CD4-positive, alpha-beta T cell treated with Interleukin-12 subunit alpha and Interleukin-12 subunit beta, for 1 hour (primary cell): ENCODE results near the gene EDN2.

Source experiments
- DNase-seq: peaks from one replicate; pipeline ENCODE4 v3.0.0-alpha.2; 2020

EDN2 gene

DNA sequence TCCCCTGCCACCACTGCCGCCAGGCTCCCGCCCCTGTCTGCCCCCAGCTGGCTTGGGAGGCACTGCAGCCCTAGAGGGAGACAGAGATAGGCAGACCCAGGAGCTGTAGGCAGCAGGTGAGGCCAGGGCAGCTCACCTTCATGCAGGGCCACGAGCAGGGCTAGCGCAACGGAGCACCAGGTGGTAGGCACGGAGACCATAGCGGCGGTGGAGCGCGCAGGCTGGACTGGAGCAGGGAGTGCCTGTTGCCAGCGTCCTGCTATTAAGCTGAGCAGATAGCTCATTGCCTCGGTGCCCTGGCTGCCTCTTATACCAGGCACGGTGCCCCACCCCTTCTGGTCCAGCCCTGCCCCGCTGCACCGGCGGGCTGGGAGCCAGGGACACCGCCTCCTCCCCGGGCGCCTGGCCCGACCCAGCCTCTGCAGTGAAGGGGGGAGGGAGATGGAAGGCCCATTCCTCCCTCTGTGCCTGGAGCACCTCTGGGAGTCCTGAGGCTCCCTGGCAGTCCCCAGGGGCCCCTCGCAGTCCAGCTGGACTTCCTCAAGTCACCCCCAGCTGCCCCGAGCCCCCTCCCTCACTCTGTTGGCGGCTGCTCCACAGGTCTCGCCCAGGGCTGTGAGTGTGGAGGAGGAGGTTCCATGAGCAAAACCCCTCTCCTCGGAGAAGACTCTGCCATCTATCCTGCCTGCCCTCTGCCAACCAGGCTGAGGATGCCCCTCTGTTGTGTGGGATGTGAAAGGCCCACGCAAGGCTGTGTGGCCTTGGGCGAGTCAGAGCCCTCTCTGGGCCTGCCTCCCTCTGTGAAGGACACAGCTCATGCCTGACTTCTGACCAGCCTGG, at the start of gene EDN2:
TSS of gene EDN2 (minus strand) at position 282 of the 840 bp plus-strand sequence. CDS start at position 200, 82 bp downstream.
- DNase-seq = no peak

DNA sequence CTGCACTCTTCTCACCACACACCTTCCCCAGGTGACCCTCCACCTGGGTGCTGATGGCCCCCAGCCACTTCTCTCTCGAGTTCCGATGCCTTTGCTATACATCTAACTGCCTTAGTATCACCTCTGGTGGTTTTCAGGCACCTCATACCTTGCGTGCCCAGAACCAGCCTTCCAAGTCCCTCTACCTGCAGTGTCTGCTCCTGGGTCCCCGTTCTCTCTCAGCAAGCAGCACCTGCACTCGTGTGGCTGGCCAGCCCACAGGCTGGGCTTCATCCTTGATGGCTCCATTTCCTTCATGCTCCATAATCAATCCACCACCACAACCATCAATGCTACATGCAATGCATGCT, 49.2 kb upstream of the EDN2 start:
- DNase-seq = no peak

DNA sequence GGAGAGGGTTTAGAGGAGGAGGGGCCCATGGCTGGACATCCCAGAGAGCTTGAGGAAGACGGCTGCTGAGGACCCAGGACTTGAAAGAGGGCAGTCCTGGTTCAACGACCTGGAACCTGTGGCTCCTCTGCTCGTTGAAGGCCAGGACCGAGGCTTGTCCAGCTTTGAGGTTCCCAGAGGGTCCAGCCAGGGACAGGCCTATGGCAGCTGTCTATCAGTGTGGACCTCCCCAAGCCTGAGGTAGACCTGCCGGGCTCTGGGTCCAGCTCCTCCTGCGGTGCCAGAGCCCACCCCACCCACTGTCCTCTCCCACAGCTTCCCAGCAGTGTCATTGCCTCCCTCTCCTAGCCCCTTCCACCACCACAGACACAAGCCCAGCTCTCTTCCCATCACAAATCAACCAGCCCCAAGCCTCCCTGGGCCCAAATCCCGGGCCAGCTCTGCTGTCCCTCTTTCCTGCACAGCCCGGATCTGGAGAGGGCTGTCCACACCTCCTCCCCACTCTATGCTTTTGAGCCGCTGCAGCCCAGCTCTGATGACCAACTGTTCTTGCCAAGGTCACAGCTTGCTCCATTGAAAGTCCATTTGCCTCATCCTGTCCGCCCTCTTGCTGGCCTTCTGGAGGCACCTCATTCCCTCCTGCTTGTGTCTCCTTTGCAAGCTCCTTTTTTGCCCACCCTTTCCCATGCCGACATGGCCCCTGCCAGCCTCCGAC, 48.7 kb upstream of the EDN2 start:
- no peak for DNase-seq

DNA sequence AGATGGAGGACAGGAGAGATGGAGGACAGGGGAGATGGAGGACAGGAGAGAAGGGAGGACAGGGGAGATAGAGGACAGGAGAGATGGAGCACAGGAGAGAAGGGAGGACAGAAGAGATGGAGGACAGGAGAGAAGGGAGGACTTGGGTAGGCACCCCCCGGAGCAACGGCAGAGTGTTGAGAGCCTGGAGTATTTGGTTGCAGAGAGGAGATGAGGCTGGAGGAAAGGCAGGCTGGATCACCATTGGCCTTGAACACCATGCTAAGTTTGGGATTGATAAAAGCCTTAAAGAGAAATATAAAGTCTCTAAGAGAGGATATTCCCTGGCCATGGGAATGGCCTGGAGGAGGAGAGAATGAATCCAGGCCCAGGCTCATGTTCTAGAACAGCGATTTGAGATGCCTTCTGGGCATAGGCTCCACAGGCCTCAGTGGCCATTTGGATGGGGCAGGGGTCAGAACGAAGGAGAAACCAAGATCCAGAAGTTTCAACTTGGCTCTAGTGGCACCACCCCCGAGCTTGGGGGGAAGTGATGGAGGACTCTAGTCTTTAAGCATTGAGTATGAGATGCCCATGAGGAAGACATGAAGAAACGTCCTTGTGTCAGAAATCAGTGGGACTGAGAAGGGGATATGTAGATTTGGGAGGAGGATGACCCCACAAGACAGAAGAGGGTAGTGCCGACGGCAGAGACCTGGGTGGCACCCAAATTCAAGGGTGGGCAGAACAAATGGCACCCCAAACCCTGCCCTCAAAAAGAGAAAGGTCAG, 47.9 kb upstream of the EDN2 start:
- no peak for DNase-seq

DNA sequence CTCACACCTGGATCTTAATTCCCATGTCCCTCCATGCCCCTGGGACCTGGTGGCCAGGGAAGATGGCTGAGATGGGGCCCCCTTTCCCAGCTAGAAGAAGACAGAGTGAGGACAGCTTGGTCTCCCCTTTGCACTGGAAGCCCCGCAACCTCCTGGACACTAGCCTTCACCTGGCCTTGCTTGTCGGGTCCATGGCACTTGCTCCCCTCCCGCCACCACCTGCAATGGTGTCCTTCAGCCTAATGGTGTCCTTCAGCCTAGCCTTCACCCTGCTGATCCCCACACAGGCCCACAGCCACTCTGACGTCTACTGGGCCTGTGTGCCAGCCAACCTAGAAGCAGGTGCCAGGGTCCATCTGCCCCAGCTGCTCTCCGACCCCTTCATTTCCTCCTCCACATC, 45.9 kb upstream of the EDN2 start:
- DNase-seq = no peak

DNA sequence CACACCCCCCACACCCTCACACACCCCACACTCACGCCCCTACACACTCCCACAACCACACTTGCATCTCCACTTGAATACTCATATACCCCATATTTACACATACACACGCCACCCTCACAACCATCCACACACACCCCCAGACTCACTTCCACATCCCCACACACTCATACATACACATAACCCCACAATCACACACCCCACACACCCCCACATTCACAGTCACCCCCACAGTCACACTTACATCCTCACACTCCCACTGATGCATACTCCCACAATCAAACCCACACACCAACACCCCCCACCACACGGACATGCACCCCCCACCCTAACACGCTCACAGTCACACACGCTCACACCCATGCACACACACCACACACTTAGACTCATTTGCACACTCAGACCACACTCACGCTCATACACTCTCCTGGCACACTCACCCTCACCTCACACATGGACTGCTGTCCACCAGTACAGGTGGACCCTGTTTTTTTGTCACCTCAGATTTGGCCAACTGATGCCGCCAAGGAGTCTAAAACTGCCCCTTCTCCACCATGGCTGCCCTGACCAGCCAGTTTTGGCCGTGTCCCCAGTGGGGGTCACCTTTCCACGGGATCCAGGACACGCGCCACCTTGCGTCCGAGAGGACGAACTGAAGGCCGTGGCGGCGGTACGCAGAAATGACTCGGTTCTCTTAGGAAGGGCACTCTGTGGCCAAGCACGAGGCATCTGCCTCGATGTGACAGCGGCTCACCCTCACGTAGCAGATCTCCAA, 45.3 kb upstream of the EDN2 start:
- no peak for DNase-seq

DNA sequence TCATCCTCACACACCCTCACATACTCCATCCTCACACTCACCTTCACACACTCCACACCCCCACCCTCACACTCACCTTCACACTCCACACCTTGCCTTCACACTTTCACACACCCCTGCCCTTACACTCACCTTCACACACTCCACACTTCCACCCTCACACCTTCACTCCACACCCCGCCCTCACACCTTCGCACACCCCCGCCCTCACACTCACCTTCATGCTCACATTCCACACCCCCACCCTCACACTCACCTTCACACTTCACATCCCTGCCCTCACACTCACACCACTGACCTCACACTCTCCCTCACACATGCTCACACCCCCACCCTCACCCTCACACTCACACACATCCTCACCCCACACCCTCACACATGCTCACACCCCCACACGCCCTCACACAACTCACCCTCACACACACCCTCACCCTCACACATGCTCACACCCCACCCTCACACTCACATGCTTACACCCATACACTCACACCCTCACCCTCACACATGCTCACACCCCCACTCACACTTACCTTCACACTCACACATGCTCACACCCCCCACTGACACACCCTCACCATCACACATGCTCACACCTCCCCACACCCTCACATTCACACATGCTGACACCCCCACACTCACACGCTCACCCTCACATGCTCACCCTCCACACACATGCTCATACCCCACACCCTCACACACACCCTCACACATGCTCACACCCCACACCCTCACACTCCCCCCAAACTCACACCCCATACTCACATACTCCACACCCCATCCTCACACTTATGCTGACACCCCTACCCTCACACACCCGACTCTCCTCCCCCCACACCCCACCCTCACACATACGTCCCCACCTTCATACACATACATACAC, 44.5 kb upstream of the EDN2 start:
- no peak for DNase-seq

DNA sequence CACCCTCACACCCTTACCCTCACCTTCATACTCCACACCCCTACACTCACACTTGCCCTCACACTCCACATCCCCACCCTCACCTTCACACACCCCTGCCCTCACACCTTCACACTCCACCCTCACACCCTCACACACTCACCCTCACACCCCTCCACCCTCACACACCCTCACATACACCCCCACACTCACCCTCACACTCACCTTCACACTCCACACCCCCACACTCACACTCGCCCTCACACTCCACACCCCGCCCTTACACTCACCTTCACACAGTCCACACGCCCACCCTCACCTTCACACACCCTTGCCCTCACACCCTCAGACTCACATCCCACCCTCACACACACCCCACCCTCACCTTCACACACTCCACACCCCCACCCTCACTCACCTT, 43.6 kb upstream of the EDN2 start:
- no peak for DNase-seq

DNA sequence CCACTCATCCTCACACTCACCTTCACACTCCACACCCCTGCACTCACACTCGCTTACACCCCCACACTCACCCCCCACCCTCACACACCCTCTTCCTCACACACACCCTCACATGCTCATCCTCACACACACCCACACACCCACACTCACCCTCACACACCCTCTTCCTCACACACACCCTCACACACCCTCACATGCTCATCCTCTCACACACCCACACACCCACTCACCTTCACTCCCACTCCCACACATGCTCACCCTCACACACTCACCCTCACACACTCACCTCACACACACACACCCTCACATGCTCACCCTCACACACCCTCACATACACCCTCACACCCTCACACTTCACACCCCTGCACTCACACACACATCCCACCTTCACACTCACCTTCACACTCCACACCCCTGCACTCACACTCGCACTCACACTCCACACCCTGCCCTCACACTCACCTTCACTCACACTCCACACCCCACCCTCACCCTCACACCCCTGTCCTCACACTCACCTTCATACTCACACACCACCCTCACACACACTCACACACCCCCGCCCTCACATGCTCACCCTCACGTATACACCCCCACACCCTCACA, 42.6 kb upstream of the EDN2 start:
- no peak for DNase-seq

DNA sequence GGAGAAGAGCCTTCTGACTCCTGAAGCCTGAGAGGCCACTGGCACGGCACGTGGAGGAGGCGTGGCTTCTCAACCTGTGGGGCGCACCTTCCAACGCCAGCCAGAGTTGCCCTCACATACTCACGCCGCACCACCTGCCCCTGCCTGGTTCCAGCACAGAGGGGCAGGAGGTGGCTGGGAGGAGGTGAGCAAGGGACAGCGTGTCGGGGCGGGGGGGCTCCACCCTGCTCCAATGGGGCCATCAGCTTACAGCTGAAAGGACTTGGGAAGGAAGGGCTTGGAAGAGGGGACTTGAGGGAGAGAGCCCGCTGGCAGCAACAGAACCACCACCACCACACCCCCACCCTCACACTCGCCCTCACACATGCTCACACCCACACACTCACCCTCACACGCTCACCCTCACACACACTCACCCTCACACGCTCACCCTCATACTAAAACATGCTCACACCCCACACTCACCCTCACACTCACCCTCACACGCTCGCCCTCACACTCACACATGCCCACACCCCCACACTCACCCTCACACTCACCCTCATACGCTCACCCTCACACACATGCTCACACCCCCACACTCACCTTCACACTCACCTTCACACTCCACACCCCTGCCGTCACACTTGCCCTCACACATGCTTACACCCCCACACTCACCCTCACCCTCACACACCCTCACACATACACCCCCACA, 41.6 kb upstream of the EDN2 start:
- DNase-seq = no peak

DNA sequence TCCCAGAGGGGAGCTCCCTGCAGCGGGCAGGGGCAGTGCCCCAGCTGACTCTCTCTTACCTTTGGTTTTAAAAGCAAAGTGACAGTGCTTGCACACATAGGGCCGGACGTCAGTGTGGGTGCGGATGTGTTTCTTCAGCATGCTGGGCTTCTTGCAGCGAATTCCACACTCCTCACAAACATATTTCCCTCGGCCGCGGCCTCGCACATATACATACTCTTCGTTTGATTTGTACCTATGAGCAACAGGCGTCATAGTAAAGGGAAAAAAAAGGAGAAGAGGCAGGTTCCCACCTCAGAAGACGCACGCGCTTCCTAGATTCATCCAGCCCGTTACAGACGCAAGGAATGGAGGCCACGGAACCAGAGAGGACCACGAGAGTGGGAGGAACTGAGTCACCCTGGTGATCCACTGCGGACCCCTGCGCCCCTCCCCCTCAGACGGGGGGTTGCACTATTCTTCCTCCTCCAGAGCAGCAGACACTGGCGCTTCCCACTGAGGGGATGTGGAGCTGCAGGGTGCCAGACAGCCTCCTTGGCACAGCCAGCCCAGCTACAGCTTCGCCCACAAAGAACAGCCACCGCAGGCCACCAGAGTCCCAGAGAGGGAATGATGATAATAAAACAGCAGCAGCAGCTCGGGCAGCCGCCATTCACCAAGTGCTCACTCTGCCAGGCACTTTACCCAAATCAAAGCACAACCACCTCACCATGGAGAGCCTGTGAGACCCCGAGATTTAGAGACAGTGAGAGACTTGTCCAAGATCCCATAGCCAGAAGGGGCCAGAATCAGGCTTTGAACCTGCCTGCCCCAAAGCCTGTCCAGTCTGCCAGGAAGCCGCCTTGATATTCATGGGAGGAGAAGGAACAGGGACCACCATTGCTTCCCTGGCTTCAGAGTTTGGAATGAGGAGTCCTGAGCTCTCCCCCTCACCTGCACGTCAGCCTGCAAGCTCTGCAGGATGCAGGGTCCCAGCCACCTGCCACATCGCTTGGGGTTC, 40.5 kb upstream of the EDN2 start:
- no peak for DNase-seq

DNA sequence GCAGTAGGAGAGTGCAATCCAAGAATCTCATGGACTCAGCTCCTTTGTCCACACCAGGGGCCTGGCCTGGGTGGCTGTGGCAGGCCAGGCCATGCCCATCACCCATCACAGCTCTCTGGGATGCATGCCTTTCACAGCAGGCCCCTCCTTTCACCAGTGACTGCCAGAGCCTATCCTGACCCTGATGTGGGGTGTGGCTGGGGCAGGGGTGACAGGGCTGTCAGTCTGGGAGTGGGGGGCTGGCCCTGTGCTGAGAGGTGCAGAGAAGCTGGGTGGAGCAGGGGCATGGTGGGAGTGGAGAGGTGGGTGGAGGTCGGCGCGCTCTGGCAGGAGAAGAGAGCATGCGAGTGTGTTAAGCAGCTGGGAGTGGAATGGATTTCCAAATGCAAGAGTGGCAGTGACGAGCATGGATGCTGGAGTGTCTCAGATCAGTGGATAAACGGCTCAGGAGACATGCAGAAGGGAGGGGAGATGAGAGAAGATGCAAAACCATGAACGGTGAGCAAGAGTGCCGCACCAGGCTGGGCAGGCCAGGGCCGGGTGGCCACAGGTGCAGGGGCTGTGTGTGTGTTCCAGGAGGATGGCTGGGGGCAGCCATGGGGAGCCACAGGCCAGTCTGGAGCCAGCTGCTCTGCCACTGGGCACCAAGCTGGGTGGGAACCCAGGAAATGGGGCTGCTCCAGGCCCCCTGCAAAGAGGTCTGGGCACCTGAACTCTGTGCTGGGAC, 39.6 kb upstream of the EDN2 start:
- no peak for DNase-seq

DNA sequence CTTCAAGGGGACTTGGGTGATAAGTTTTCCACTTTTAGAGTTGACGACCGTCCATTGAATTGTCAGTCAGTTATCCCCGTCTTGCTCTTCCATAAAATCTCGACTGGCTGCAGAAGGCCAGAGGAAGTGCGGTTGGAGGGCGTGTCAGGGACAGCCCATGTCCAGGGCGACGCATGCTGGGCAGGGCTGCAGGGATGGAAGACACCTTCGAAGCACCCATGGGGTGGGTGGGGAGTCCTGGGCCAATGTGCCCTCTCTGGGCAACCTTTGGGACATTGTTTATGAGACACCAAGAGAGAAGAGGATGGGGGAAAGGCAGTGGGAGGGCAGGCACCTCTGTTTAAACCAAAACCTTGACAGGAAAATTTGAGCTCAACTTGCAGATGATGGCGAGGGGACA, 38.6 kb upstream of the EDN2 start:
- no peak for DNase-seq

DNA sequence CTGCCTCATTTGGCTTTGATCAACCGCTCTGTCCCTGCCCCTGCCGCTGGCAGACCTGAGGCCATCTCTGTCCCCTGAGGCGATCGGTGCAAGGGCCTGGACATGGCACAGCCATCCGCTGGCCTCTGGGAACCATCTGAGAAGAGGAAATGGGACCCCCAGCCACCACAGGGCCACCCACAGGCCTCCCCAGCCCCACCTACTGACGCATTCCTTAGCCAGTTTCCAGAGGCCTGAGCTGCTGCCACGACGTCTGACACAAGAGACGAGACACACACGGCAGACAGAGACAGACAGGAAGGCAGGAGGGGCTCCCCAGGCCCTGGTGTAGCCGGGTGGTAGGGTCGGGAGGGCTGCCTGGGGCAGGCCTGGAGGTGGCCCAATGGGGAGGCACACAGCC, 37.3 kb upstream of the EDN2 start:
- no peak for DNase-seq

DNA sequence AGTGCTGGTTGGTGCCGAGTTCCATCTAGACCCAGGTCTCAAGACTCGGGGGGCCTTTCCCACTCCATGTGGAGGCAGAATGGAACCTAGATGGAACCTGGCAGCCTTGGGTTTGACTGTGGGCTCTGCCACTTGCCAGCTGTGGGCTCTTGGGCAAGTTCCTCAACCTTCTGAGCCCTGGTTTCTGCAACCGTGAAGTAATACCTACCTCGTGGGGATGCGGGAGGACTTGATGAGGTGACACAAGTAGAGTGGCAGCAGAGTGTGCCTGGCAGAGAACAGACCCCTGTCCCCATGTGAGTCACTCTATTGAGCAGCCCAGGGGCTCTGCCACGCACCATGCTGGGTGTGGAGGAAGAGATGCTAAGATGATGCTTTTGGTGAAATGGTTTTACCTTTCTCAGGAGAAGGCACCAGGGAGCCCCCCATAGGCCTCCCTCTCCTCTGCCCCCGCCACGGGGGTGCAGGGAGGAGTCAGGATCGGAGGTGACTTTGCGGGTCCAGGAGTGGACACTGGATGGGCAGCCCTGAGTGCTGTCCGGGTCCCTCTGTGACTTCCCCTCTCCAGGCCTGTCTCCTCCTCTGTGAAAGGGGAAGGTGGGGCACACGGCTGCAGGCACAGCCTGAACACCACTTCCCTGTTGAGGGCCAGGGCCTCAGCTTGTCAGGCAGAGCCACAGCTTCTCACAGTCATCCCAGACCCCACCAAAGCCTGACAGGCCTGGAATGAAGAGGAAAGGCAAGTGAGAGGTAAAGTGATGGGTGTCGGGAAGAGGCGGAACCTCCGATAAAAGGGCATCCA, 36.7 kb upstream of the EDN2 start:
- DNase-seq = no peak

DNA sequence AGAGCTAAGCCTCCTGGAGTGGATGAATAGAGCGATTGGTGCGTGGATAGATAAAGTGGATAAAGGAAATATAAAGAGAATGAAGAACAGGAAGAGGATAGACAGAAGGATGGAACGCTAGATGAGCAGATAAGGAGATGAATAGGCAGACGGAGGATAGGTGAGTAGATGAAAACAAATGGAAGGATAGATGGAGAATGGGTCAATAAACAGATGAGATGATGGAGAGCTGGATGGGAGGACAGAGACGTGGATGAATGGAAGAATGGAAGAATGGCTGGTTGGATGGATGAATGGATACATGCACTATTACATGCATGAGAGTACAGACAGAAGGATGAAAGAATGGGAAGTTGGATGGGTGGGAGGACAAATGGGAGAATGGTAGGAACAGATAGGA, 35.2 kb upstream of the EDN2 start:
- no peak for DNase-seq

DNA sequence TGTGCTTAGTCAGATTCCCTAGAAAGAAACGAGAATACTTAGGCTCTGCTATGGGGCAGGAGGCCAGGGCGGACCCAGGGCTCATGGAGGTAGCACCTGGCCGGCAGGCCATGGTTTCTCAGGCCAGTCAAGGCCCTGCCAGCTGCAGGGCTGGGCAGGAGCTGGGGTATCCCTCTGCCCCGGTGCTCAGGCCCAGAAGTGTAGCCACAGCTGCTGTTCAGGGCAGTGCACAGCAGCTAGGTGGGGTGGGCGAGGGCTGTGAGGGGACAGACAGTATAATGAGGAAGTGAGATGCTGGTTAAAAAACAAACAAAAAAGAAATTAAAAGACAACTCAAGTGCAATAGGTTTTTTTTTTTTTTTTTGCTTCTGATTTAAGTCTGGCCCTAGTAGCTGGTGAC, 34.0 kb upstream of the EDN2 start:
- DNase-seq = no peak

DNA sequence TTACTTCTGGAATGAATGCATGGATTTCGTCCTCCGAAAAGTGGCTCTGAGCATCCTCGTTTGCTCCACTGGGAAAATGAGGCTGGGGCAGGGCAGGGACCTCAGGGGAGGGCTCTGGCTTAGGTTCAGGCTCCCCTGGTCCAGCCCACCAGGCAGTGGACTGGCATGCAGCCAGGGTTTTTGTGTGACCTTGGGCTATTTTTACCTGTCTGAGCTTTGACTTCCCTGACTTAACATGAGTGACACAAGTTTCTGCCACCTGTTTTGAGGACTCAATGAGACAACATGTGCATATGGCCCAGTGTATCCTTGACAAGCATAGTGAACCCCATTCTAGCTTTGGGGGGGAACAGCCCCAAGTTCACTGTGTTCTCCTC, 32.6 kb upstream of the EDN2 start:
- no peak for DNase-seq
